Breast epithelium (tissue), 3 donors: ENCODE data around the gene NAA80.

Experiments used
- POLR2AphosphoS5 ChIP-seq, 3 donors: sonication (generic); formaldehyde crosslinking; IDR thresholded peaks; one replicate each; pipeline ENCODE4 v1.6.1; 2017; ENCODE audit warnings: antibody characterized with exemption in 3 of 3
- TF ChIP-seq, protein P1 (sequence below), 3 donors: fragments of 450-650 bp; IDR thresholded peaks; one replicate each; pipeline ENCODE4 v1.5.1; 2016 to 2017; ENCODE audit warnings: antibody characterized with exemption in 3 of 3, mild to moderate bottlenecking in 3 of 3, moderate library complexity in 3 of 3

DNA sequence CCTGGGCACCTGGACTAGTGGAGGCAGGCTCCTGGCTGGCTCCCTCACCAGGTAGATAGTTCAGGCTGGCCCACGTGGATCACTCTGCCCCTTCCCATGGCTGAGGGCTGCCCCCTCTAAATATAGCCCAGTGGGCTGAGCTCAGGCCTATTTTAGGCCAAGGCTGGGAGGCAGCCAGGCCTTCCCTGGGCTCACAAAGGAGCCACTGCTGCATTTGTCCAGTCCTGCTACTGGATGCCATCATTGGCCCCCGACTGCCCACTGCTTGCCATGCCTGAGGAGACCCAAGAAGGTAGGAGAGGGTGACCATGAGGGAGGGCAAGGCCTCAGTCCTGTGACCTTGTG is 20.4 kb downstream of the NAA80 start, which contains the start of gene LSMEM2:
- no peak for TF ChIP-seq POLR2AphosphoS5 (IDR thresholded peaks at IDR 0.05)
- TF ChIP-seq, protein P1, sequence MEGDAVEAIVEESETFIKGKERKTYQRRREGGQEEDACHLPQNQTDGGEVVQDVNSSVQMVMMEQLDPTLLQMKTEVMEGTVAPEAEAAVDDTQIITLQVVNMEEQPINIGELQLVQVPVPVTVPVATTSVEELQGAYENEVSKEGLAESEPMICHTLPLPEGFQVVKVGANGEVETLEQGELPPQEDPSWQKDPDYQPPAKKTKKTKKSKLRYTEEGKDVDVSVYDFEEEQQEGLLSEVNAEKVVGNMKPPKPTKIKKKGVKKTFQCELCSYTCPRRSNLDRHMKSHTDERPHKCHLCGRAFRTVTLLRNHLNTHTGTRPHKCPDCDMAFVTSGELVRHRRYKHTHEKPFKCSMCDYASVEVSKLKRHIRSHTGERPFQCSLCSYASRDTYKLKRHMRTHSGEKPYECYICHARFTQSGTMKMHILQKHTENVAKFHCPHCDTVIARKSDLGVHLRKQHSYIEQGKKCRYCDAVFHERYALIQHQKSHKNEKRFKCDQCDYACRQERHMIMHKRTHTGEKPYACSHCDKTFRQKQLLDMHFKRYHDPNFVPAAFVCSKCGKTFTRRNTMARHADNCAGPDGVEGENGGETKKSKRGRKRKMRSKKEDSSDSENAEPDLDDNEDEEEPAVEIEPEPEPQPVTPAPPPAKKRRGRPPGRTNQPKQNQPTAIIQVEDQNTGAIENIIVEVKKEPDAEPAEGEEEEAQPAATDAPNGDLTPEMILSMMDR (IDR thresholded peaks at IDR 0.05): no peak
